H9 (cell line): ENCODE results near the gene ACTL8. TPM values are rescaled to one million over a fixed set of nuclear protein-coding genes. Genes with fewer than 3 reads are reported as not detected.

Source experiments
- DNase-seq: peaks from one replicate; pipeline ENCODE4 v3.0.0-alpha.2; 2017
- H2AFZ ChIP-seq: one replicate; pipeline ENCODE4 v1.6.1; 2013; ENCODE audit warnings: mild to moderate bottlenecking, low read length, control low read depth, moderate library complexity
- H2AK5ac ChIP-seq: 2 replicates; pipeline ENCODE4 v1.6.1; 2013; ENCODE audit warnings: low read length, control low read depth, mixed read lengths; ENCODE audit not compliant: insufficient read length
- H2BK120ac ChIP-seq: one replicate; pipeline ENCODE4 v1.6.1; 2013; ENCODE audit warnings: low read depth, mild to moderate bottlenecking, low read length, control low read depth, inconsistent platforms; ENCODE audit not compliant: poor library complexity, severe bottlenecking
- H2BK12ac ChIP-seq: 2 replicates; pipeline ENCODE4 v1.6.1; 2013; ENCODE audit warnings: low read length, control low read depth, mixed read lengths, low read depth; ENCODE audit not compliant: insufficient read length
- H2BK15ac ChIP-seq: 2 replicates; pipeline ENCODE4 v1.6.1; 2013; ENCODE audit warnings: low read depth, low read length, control low read depth
- H2BK20ac ChIP-seq: one replicate; pipeline ENCODE4 v1.6.1; 2013; ENCODE audit warnings: low read depth, mild to moderate bottlenecking, low read length, control low read depth, inconsistent platforms; ENCODE audit not compliant: poor library complexity, severe bottlenecking
- H2BK5ac ChIP-seq: 2 replicates; pipeline ENCODE4 v1.6.1; 2013; ENCODE audit warnings: low read length, control low read depth, mixed read lengths; ENCODE audit not compliant: insufficient read length
- H3K14ac ChIP-seq: 2 replicates; pipeline ENCODE4 v1.6.1; 2013; ENCODE audit warnings: low read length, control low read depth; ENCODE audit not compliant: insufficient read depth
- H3K18ac ChIP-seq: 2 replicates; pipeline ENCODE4 v1.6.1; 2013; ENCODE audit warnings: low read depth, mild to moderate bottlenecking, mixed read lengths, low read length, control low read depth; ENCODE audit not compliant: insufficient read length
- H3K23ac ChIP-seq: 2 replicates; pipeline ENCODE4 v1.6.1; 2013; ENCODE audit warnings: low read length, control low read depth, mixed read lengths, low read depth; ENCODE audit not compliant: insufficient read length
- H3K23me2 ChIP-seq: 2 replicates; pipeline ENCODE4 v1.6.1; 2013; ENCODE audit warnings: low read depth, mild to moderate bottlenecking, mixed read lengths, low read length, control low read depth; ENCODE audit not compliant: insufficient read length, poor library complexity, severe bottlenecking
- H3K27ac ChIP-seq: 2 replicates; pipeline ENCODE4 v1.5.1; 2013; ENCODE audit warnings: low read length, control low read depth, mixed read lengths, low read depth; ENCODE audit not compliant: insufficient read length
- H3K27me3 ChIP-seq: 2 replicates; pipeline ENCODE4 v1.6.1; 2013; ENCODE audit warnings: low read length, control low read depth, inconsistent platforms; ENCODE audit not compliant: insufficient read depth
- H3K4ac ChIP-seq: 2 replicates; pipeline ENCODE4 v1.6.1; 2013; ENCODE audit warnings: low read depth, mild to moderate bottlenecking, control low read depth, inconsistent platforms, low read length, moderate library complexity
- H3K4me1 ChIP-seq: 2 replicates; pipeline ENCODE4 v1.6.1; 2013; ENCODE audit warnings: low read length, control low read depth, inconsistent platforms; ENCODE audit not compliant: insufficient read depth
- H3K4me2 ChIP-seq: 2 replicates; pipeline ENCODE4 v1.6.1; 2013; ENCODE audit warnings: low read length, control low read depth, mixed read lengths; ENCODE audit not compliant: insufficient read length, insufficient read depth
- H3K56ac ChIP-seq: 2 replicates; pipeline ENCODE4 v1.6.1; 2013; ENCODE audit warnings: low read depth, mild to moderate bottlenecking, mixed read lengths, low read length, control low read depth; ENCODE audit not compliant: insufficient read length
- H3K79me1 ChIP-seq: 2 replicates; pipeline ENCODE4 v1.6.1; 2013; ENCODE audit warnings: low read depth, mild to moderate bottlenecking, moderate library complexity, low read length, control low read depth, inconsistent platforms; ENCODE audit not compliant: insufficient read depth, poor library complexity, severe bottlenecking
- H3K79me2 ChIP-seq: 2 replicates; pipeline ENCODE4 v1.6.1; 2013; ENCODE audit warnings: low read length, control low read depth, inconsistent platforms; ENCODE audit not compliant: insufficient read depth
- H3K9ac ChIP-seq: 2 replicates; pipeline ENCODE4 v1.6.1; 2013; ENCODE audit warnings: low read length, control low read depth, mixed read lengths; ENCODE audit not compliant: insufficient read length; ENCODE audit errors: extremely low read depth
- H3K9me3 ChIP-seq: one replicate; pipeline ENCODE4 v1.6.1; 2013; ENCODE audit warnings: low read depth, low read length, inconsistent platforms; ENCODE audit not compliant: control insufficient read depth
- H3T11ph ChIP-seq: one replicate; pipeline ENCODE4 v1.6.1; 2013; ENCODE audit warnings: mild to moderate bottlenecking, low read length, control low read depth, inconsistent platforms
- H4K20me1 ChIP-seq: one replicate; pipeline ENCODE4 v1.6.1; 2013; ENCODE audit not compliant: control insufficient read depth, insufficient read length, insufficient read depth
- H4K5ac ChIP-seq: 2 replicates; pipeline ENCODE4 v1.6.1; 2013; ENCODE audit warnings: low read depth, mild to moderate bottlenecking, mixed read lengths, low read length, control low read depth; ENCODE audit not compliant: insufficient read length
- H4K8ac ChIP-seq: replicated peaks from 2 replicates; pipeline ENCODE4 v1.6.1; 2013; ENCODE audit warnings: low read length, control low read depth, mixed read lengths, low read depth; ENCODE audit not compliant: insufficient read length
- H4K91ac ChIP-seq: 2 replicates; pipeline ENCODE4 v1.6.1; 2013; ENCODE audit warnings: low read depth, mild to moderate bottlenecking, moderate library complexity, mixed read lengths, low read length, control low read depth; ENCODE audit not compliant: insufficient read length
- H3K27ac Mint-ChIP-seq, 3 experiments: 2 replicates in 2 of 3; 3 replicates in 1 of 3; pipeline ENCODE4 v1.8.0; 2020 to 2021; ENCODE audit warnings: mixed read lengths in 3 of 3, mild to moderate bottlenecking in 1 of 3, moderate library complexity in 1 of 3
- H3K27me3 Mint-ChIP-seq: 2 replicates; pipeline ENCODE4 v1.8.0; 2021; ENCODE audit warnings: low read depth, mild to moderate bottlenecking, moderate library complexity, mixed read lengths
- H3K36me3 Mint-ChIP-seq, 3 experiments: 2 replicates in 2 of 3; 3 replicates in 1 of 3; pipeline ENCODE4 v1.8.0; 2020 to 2021; ENCODE audit warnings: low read depth in 3 of 3, mixed read lengths in 3 of 3; ENCODE audit not compliant: insufficient read depth in 1 of 3
- H3K4me1 Mint-ChIP-seq, 2 experiments: 2 replicates each; pipeline ENCODE4 v1.8.0; 2020; ENCODE audit warnings: mixed read lengths in 2 of 2
- H3K4me3 Mint-ChIP-seq, 2 experiments: 2 replicates in 1 of 2; 3 replicates in 1 of 2; pipeline ENCODE4 v1.8.0; 2020 to 2021; ENCODE audit warnings: mild to moderate bottlenecking in 2 of 2, mixed read lengths in 2 of 2, moderate library complexity in 1 of 2
- H3K9me3 Mint-ChIP-seq, 2 experiments: 2 replicates in 1 of 2; 3 replicates in 1 of 2; pipeline ENCODE4 v1.8.0; 2020; ENCODE audit warnings: mild to moderate bottlenecking in 2 of 2, mixed read lengths in 2 of 2, moderate library complexity in 1 of 2
- CTCF ChIP-seq: fragments of 200-600 bp; sonication (generic); conservative IDR thresholded peaks from 3 replicates; pipeline ENCODE4 v1.8.0; 2021; ENCODE audit warnings: antibody characterized with exemption, mild to moderate bottlenecking
- WGBS: extraction: QIAGEN DNeasy Blood & Tissue Kit; methylation state at CpG from one replicate; pipeline ENCODE4 v1.1.7; 2013; ENCODE audit warnings: missing lambda C conversion rate, low lambda C conversion rate, mixed read lengths; ENCODE audit not compliant: insufficient read length; ENCODE audit errors: extremely low coverage; 5-methylcytosine and 5-hydroxymethylcytosine counted together
- total RNA-seq: library from RNA; stranded (reverse); gene quantifications from 2 replicates; pipeline ENCODE4 v1.2.1, GENCODE V29; 2021

ACTL8 gene
- total RNA-seq, 1 experiment from 2014 or later: not detected

- Histone ChIP-seq H2BK15ac (no peak overlapping the region), H4K91ac (no peak overlapping the region), H2BK20ac (no peak overlapping the region), H2BK120ac (no peak overlapping the region), H2BK5ac (no peak overlapping the region), H4K8ac (no peak overlapping the region), H3K79me1 (no peaks in the 10 kb centered on the region), H3K23me2 (no peaks in the 10 kb centered on the region), H3K4me1 (no peaks in the 10 kb centered on the region), H3K9me3 (no peaks in the 10 kb centered on the region), H3K27ac (no peak overlapping the region), H2AK5ac (no peak overlapping the region), H3K79me2 (no peaks in the 10 kb centered on the region), H2BK12ac (no peak overlapping the region), H3T11ph (no peak overlapping the region), H4K5ac (no peak overlapping the region), H3K23ac (no peak overlapping the region), H4K20me1 (no peaks in the 10 kb centered on the region), H3K4me2 (no peak overlapping the region), H3K4ac (no peak overlapping the region), H3K56ac (no peak overlapping the region), H3K9ac (no peak overlapping the region), H3K27me3 (no peaks in the 10 kb centered on the region), H3K18ac (no peak overlapping the region), H2AFZ (no peak overlapping the region), H3K14ac (no peak overlapping the region)
- Mint-ChIP-seq H3K9me3 (peaks cover 0 to 2% of the 10 kb centered on the region in 2 experiments; a peak in 2 of 5 replicates), H3K27ac (no peak overlapping the region; a peak in 1 of 7 replicates), H3K4me1 (peaks cover 15 to 21% of the 10 kb centered on the region in 2 experiments), H3K36me3 (peaks cover 0 to 4% (median 0%) of the 10 kb centered on the region in 3 experiments; a peak in 2 of 7 replicates), H3K27me3 (peaks cover 20% of the 10 kb centered on the region), H3K4me3 (no peak overlapping the region; a peak in 1 of 5 replicates)
- no peak for TF ChIP-seq CTCF
- no CpG with 5 or more reads among the region's 1 CpG for WGBS
- DNase-seq: no peak
Measured at GRCh38 chr1:17874231-17874630, 119.1 kb downstream of the ACTL8 start.
